22Rv1 (cell line): ENCODE measurements around the gene NKX6-2.

Experiments used
- H3K27ac ChIP-seq: fragments of 450-650 bp; 2 replicates; pipeline ENCODE4 v1.5.1; 2017
- ZFX ChIP-seq: fragments of 450-650 bp; IDR thresholded peaks from 2 replicates; pipeline ENCODE4 v1.6.1; 2017; ENCODE audit warnings: antibody characterized with exemption, borderline replicate concordance
- TF ChIP-seq, protein P1 (sequence below): fragments of 450-650 bp; IDR thresholded peaks from 2 replicates; pipeline ENCODE4 v1.5.1; 2017; ENCODE audit warnings: mild to moderate bottlenecking

Gene NKX6-2

DNA sequence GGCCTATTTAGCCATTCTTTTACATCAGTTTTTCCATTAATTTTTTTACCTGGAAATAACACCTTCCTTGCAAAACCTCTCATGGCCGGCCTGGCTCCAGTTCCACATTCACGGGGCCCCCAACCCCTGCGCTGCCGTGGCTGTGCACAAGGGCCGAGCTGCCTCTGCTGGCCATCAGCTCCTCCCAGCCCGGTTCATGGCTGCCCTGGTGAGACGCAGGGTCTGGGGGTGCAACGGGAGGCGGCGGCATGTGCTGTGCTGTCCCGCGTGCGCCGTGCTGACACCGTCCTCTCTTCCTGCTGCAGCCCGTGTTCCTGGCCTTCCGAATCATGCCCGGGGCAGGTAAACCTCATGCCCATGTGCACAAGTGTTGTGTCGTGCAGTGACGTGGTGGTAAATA, 4.4 kb downstream of the NKX6-2 start:
- no peak overlapping the region for H3K27ac ChIP-seq
- TF ChIP-seq ZFX: no peak
- TF ChIP-seq, protein P1, sequence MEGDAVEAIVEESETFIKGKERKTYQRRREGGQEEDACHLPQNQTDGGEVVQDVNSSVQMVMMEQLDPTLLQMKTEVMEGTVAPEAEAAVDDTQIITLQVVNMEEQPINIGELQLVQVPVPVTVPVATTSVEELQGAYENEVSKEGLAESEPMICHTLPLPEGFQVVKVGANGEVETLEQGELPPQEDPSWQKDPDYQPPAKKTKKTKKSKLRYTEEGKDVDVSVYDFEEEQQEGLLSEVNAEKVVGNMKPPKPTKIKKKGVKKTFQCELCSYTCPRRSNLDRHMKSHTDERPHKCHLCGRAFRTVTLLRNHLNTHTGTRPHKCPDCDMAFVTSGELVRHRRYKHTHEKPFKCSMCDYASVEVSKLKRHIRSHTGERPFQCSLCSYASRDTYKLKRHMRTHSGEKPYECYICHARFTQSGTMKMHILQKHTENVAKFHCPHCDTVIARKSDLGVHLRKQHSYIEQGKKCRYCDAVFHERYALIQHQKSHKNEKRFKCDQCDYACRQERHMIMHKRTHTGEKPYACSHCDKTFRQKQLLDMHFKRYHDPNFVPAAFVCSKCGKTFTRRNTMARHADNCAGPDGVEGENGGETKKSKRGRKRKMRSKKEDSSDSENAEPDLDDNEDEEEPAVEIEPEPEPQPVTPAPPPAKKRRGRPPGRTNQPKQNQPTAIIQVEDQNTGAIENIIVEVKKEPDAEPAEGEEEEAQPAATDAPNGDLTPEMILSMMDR: no peak

DNA sequence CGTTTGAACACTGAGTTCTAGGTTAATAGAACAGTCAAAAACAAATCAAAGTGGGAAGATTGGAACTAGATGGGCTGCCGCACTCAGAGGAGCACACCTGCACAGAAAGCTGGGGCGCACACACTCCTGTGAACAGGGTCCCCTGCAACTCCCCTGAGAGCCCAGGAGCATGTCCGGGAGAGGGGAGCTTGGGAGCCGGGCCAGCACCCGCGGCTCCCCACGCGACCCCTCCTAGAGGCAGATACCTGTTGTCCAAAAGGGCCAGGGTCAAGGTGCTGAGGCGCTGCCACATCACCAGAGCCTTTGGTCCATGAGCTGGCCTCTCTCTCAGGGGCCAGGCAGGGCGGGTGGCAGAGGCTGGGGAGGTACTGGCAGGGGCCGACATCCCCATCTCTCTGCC, 5.6 kb downstream of the NKX6-2 start:
- no peak overlapping the region for H3K27ac ChIP-seq
- TF ChIP-seq, protein P1: no peak
- no peak for TF ChIP-seq ZFX

DNA sequence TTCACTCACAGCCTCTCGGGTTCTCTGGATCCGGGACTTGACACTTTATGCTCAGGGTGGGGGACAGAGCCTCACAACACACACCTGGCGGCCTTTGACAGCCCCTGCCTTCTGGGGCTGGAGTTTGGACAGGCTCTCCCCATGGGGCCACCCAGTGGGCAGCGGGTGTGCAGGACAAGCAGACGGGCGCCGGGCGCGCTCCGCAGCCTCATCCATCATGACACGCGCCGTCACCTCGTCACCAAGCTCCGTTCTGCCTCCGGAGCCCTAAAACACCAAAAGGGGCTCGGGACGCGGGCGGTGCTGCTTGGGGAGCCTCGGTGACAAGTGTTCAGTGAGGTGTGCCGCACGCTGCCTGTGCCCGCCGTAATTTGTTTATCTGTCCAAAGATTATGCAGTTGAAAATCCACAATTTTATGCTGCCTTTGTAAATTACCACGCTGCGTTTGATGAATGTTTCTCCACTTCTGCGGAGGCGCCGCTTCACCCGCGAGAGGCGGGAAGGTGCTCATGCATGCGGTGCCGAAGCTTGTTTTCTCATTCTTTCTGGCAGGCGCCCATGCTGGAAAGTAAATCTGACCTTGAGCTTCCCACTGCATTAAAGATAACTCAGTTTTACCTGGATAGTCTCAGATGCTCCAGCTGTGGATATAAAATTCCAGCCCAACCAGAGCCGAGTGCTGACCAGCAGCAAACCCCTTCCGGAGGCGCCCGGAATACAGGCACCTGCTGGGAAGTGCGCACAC, 6.2 kb downstream of the NKX6-2 start:
- TF ChIP-seq, protein P1: no peak
- TF ChIP-seq ZFX: no peak
- H3K27ac ChIP-seq: no peak overlapping the region

DNA sequence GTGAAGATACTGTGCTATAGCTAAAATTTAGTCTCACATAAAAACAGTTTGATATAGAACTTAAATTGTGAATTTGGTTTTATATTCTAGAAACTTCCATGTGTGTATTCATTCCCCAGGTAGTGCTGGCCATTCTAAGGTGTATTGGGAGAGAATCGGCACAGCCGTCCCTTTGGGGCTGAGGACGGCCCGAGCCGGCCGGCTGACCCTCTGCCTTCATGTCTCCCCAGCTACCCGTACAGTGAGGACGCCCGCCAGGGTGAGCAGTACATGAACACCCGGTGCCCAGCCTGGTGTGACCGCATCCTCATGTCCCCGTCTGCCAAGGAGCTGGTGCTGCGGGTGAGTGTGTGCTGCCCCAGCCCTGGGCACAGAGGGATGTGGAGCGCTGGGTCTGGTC, 8.5 kb downstream of the NKX6-2 start:
- H3K27ac ChIP-seq: no peak overlapping the region

DNA sequence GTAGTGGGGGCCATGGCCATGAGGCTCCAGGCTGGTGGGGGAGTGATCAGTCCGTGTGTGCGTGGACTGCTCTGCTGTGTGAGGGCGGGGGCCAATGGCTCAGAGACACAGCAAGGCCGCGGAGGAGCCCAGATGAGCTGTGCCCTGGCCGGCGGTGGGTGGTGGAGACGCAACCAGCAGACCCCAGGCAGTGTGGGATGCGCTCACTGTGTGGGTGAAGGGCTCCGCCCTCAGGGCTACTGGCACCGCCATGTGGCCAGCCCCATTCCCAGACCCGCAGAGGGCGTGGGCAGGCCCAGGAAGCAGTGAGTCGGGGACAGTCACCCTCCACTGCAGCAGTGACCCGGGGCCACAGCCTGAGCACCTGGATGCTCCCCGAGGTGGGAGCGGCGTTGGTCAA, 9.1 kb downstream of the NKX6-2 start:
- no peak for TF ChIP-seq ZFX
- TF ChIP-seq, protein P1: no peak
- H3K27ac ChIP-seq: no peak overlapping the region

More for the DNA sequence above, 8.5 kb downstream of the NKX6-2 start:
- TF ChIP-seq, protein P1: no peak
- TF ChIP-seq ZFX: no peak

DNA sequence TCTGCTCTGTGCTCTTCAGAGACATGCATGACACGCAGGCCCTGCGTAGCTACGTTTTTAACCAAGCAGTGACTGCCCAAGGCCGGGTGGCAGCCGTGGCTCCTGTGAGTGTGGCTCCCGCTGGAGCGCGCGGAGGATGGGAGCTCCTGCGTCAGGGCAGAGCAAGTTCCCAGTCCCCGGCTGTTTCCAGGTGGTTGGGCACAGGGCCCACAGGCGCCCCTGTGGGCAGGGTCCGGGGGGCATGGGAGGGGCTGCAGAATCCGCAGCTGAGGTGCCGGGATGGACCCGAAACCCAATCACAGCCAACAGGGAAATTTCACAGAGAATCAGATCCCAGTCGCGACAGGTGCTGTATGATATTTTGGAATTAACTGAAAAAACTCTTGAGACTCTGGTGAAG, 9.8 kb downstream of the NKX6-2 start:
- no peak overlapping the region for H3K27ac ChIP-seq
- no peak for TF ChIP-seq ZFX
- TF ChIP-seq, protein P1: no peak
